HG03175 (cell line): ENCODE results near the gene TNIK.

Source experiments
- ATAC-seq: cut with Tn5 transposase; IDR thresholded peaks from one replicate; pipeline ENCODE4 v1.9.1; 2021; ENCODE audit warnings: mild to moderate bottlenecking, moderate library complexity; ENCODE audit not compliant: unreplicated experiment

Gene TNIK

GRCh38 chr3:171346019-171346418 is 114.2 kb downstream of the TNIK start:
- peak; percentile 28 for ATAC-seq

- ATAC-seq = no peak
These were observed 114.9 kb downstream of the TNIK start for GRCh38 chr3:171345107-171345843.

- no peak for ATAC-seq
These were observed 116.5 kb downstream of the TNIK start for GRCh38 chr3:171343693-171344092.

GRCh38 chr3:171342783-171343420 is 117.3 kb downstream of the TNIK start:
- no peak for ATAC-seq

DNA sequence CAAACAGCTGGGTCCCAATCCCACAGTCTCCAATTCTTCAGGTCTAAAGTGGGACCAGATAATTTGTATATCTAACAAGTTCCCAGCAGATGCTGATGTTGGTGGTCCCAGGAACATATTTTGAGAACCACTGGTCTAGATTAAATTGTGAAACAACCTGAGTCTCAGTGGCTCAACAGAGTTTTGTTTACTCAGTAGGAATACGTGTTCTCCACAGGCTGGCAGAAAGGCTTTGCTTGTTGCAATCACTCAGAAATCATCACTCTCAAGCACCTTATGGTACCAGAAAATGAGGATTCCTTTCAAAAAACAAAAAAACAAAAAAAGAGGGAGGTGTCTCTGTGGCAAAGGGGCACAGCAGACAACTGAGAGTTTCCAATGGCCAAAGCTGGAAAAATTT is 118.0 kb downstream of the TNIK start:
- ATAC-seq = no peak

DNA sequence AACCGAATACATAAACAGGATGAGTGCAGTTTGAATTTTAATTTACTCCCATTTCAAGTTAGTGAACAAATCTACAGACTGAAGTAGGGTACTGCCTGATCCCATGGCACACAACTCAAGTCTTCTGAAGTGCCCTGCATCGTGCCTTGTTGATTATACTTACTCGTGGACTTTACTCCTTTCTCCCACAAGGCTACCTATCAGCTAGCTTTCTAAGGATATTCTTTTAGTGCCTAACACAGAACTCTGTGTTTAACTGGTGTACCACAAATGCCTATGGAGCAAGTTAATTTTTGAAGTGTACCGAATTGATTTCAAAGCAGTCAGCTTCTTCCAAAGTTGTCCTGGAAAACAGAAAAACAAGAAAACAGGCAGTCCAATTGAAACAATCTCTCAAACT is 119.8 kb downstream of the TNIK start:
- no peak for ATAC-seq

GRCh38 chr3:171339598-171339997 is 120.6 kb downstream of the TNIK start:
- no peak for ATAC-seq

- no peak for ATAC-seq
These were observed 123.8 kb downstream of the TNIK start for GRCh38 chr3:171336406-171336805.

DNA sequence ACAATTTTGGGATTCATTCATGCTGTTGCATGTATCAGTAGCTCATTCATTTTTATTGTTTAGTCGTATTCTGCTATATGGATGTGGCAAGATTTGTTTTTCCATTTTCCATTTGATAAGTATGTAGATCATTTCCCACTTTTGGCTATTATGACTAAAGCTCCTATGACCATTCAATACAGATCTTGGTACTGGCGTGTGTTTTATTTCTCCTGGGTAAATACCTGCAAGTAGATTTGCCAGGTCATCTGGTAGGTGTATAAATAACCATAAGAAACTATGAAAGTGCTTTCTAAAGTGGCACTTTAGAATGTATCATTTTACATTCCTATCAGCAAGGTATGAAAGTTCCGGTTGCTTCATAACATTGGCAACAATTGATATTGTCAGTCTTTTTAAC is 124.6 kb downstream of the TNIK start:
- no peak for ATAC-seq

DNA sequence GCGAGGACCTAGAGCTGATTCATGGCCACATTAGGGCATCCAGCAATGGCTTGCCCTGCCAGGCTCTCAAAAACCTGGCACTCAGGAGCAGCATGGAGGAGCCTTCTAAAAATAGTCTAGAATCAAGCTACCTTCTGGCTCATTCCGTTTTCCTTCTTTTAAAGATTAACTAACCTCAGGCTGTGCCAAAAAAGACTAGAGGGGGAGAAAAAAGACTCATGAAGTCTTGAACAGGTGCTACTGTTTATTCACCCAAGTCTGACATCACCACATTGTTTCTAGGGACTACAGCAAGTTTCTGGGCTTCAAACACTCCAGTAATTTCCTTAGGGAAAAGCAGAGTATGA is 125.8 kb downstream of the TNIK start:
- ATAC-seq = no peak

GRCh38 chr3:171333784-171334464 is 126.3 kb downstream of the TNIK start:
- ATAC-seq = no peak

GRCh38 chr3:171330938-171331337 is 129.3 kb downstream of the TNIK start:
- ATAC-seq = no peak

DNA sequence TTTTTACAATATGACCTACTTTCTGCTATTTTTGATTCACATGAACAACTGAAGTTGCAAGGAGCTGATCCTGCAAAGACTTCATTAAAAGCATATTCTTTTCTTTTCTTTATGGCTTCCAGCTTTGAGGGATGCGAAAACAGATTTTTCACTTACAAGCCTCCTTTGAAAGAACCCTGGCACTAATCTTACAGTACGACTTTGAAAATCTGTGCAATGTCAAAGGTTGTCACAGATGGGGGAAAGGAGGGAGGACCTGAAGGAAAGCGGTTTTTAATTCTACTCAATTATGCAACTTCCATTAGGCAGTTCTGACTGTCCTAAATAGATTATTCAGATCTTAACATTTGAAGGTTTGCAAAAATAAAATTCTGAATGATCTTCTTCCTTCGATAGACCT is 130.5 kb downstream of the TNIK start:
- no peak for ATAC-seq

- ATAC-seq = no peak
These were observed 131.7 kb downstream of the TNIK start for GRCh38 chr3:171328419-171329082.

- no peak for ATAC-seq
These were observed 132.6 kb downstream of the TNIK start for GRCh38 chr3:171327441-171328174.

GRCh38 chr3:171326717-171327440 is 133.3 kb downstream of the TNIK start:
- no peak for ATAC-seq

- no peak for ATAC-seq
These were observed 136.2 kb downstream of the TNIK start for GRCh38 chr3:171323938-171324536.

DNA sequence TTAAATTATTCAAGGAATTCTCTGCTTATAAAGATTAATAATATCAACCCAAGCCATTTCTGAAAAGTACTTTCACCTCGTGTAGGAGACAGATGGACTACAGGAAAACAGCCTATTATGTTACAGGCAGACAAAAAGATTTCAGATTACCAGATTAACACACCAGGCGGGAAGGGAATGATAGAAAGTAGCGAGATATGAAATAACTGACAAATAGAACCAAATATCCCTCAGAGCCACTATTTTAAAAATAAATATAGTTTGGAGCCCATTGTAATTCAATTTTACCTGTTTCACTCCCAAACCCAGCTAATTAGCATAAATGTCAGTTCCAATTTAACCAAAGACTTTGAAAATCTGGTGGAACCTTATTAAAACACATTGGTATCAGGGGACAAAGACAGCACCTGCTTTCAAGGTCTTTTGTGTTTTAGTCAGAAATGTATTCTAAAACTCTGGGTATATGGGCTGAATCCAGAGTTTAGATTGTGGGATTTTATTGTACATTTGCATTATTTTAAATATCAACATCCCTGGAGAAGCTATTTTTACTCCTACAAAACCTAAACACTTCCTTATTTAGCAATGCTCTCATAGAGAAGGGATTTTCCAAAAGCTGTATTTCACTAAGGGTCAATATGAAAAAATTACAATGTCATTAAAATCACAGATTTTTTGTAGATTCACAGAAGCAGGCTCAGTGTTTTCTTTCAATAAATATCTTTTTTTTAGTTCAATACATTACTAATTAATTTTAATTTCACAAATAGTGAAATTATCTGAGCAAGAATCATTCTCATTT is 138.4 kb downstream of the TNIK start:
- ATAC-seq = no peak
